ENCODE results near the gene NPS. TPM values are rescaled to one million over a fixed set of nuclear protein-coding genes. Genes with fewer than 3 reads are reported as not detected.
A peak's percentile ranks its signal among the peaks of the same experiment; 100 is the strongest.

NPS gene
- total and polyA plus RNA-seq, 5 donors from 2014 or later, result not detected

DNA sequence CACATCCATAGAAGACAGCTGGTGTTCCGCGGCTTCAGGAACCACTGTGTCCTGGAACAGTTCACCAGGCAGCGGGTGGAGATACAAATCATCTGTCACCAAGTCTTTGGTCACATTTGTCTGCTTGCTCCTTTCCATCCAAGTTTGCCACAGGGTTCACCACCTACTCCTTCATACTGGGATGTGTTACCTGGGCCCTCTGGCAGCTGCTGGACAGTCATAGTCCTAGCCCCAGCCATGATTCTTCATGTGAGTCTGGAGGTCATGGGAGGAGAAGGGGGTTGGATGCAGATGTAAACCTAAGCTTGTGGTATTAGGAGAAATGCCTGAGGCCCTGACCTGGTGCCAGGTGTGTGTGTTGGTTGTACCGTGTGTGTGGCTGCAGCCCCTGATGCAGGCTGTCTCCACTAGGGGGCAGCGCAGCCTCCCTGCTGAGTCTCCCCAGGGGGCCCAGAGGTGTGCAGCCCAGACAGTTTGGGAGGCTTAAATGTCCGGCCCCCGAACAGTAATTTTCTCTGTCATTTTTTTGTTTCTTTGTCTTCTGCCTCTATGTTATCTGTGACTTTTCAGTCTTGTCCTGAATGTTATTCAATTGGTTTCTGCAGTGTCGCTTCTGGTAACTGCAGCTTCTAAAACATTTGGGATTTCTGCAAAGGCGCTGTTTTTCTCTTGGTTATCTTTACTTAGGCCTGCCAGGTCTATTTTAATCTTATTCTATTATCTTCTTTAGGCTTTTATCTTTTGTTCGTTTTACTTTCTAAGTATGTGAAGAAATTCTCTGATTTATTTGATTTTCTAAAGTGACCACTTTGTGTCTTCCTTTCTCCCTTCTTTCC lies 14.8 kb downstream of the NPS start:
- H3K27ac Mint-ChIP-seq, result no peak overlapping the region
- H3K9me3 Mint-ChIP-seq, result peaks cover 0 to 6% (median 2%) of the 10 kb centered on the region in 7 donors
- Histone ChIP-seq H3K27ac (ENCODE audit: insufficient read depth, low read length, poor library complexity, severe bottlenecking) (no peak overlapping the region), H3K4me3 (ENCODE audit: low read depth, low read length) (no peak overlapping the region), H3K36me3 (ENCODE audit: control insufficient read depth, insufficient read depth, low read length) (no peaks in the 10 kb centered on the region), H3K27me3 (ENCODE audit: control insufficient read depth, insufficient read depth, low read length) (no peaks in the 10 kb centered on the region), H3K9me3 (ENCODE audit: control insufficient read depth in 2 of 2, low read length in 2 of 2) (no peaks in the 10 kb centered on the region), H3K4me1 (ENCODE audit: control insufficient read depth, insufficient read depth, low read length, poor library complexity, severe bottlenecking) (no peaks in the 10 kb centered on the region)
- peak overlapping the region in 1 of 4 donors; percentile 55 for H3K4me3 Mint-ChIP-seq
- no peaks in the 10 kb centered on the region for H3K36me3 Mint-ChIP-seq
- DNase-seq (peak in 1 of 3 donors; percentile 16), ATAC-seq (ENCODE audit: low read depth in 2 of 2) (no peak)
- no peaks in the 10 kb centered on the region for H3K27me3 Mint-ChIP-seq
- H3K4me1 Mint-ChIP-seq, result no peaks in the 10 kb centered on the region

DNA sequence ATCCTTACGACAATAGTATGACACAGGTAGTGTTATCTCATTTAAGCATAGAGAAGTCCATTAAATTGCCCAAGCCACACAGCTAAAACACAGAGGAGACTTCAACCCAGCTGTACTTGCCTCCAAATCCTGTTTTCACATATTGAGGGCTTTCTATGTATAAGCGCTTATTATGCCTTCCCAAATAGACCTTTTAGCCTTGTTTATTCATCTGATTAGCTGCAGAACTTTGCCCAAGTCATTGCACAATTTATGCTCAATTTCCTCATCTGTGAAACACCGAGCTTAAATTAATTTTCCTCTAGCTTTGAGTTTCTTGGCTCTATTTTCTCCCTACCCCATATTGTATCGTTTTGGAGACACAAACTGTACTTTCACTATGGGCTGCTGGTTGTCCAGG lies 15.5 kb downstream of the NPS start:
- no peak overlapping the region for H3K27ac ChIP-seq (ENCODE audit: insufficient read depth, low read length, poor library complexity, severe bottlenecking)
- H3K4me1 ChIP-seq (ENCODE audit: control insufficient read depth, insufficient read depth, low read length, poor library complexity, severe bottlenecking), result no peaks in the 10 kb centered on the region
- H3K9me3 ChIP-seq (ENCODE audit: control insufficient read depth in 2 of 2, low read length in 2 of 2), result no peaks in the 10 kb centered on the region
- no peak overlapping the region for H3K4me3 ChIP-seq (ENCODE audit: low read depth, low read length)
- Mint-ChIP-seq H3K4me1 (no peaks in the 10 kb centered on the region), H3K27me3 (no peaks in the 10 kb centered on the region), H3K27ac (no peak overlapping the region), H3K9me3 (peaks cover 0 to 8% (median 2%) of the 10 kb centered on the region in 7 donors), H3K36me3 (no peaks in the 10 kb centered on the region), H3K4me3 (no peak overlapping the region)
- DNase-seq (no peak), ATAC-seq (ENCODE audit: low read depth in 2 of 2) (no peak)
- H3K36me3 ChIP-seq (ENCODE audit: control insufficient read depth, insufficient read depth, low read length), result no peaks in the 10 kb centered on the region
- H3K27me3 ChIP-seq (ENCODE audit: control insufficient read depth, insufficient read depth, low read length), result no peaks in the 10 kb centered on the region

DNA sequence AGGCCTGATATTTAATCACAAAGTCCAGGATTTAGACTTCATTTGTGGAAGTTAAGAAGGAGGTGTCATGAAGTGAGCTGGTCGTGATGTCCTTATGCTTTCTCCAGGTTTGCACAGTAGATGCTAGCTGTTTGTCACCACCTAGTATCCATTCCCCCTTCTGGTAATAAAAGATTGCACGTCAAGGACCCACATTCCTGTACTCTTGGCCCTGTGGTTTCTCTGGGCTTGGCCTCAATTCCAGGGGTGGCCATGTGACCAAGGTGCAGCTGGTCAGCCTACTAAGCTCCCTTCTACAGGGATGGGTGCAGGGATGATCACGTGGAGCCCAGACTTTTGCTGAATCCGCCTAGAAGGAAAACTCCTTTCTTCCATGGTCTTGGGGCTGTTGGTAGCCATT lies 16.5 kb downstream of the NPS start:
- Mint-ChIP-seq H3K27ac (no peak overlapping the region), H3K36me3 (no peaks in the 10 kb centered on the region), H3K27me3 (no peaks in the 10 kb centered on the region), H3K4me1 (no peaks in the 10 kb centered on the region), H3K4me3 (peak overlapping the region in 1 of 4 donors; percentile 80), H3K9me3 (peaks cover 0 to 8% (median 0%) of the 10 kb centered on the region in 7 donors)
- Histone ChIP-seq H3K27ac (ENCODE audit: insufficient read depth, low read length, poor library complexity, severe bottlenecking) (no peak overlapping the region), H3K36me3 (ENCODE audit: control insufficient read depth, insufficient read depth, low read length) (no peaks in the 10 kb centered on the region), H3K9me3 (ENCODE audit: control insufficient read depth in 2 of 2, low read length in 2 of 2) (no peaks in the 10 kb centered on the region), H3K4me3 (ENCODE audit: low read depth, low read length) (no peak overlapping the region), H3K4me1 (ENCODE audit: control insufficient read depth, insufficient read depth, low read length, poor library complexity, severe bottlenecking) (no peaks in the 10 kb centered on the region), H3K27me3 (ENCODE audit: control insufficient read depth, insufficient read depth, low read length) (no peaks in the 10 kb centered on the region)
- DNase-seq, result no peak
- no peak for ATAC-seq (ENCODE audit: low read depth in 2 of 2)

DNA sequence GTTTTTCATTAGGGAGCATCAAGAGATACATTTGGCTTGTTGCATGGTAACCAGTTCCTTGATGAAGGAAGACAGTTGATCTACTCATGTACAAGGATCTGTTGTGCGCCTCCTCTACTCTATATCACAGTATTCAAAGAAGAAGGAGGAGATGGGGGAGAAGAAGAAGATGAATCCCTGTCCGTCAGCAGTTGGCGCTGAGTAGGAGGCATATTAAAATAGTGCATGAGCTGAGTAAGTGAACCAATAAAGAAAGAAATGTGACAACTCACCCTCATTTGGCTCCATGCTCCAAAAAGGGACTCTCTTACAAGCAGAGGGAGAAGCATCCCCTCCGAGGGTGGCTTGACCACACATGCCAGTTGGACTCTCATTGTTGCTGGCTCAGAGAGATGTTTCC lies 20.1 kb downstream of the NPS start:
- Mint-ChIP-seq H3K27me3 (no peaks in the 10 kb centered on the region), H3K9me3 (peaks cover 0 to 10% (median 5%) of the 10 kb centered on the region in 7 donors), H3K4me3 (no peak overlapping the region), H3K4me1 (no peaks in the 10 kb centered on the region), H3K27ac (no peak overlapping the region), H3K36me3 (no peaks in the 10 kb centered on the region)
- H3K27ac ChIP-seq (ENCODE audit: insufficient read depth, low read length, poor library complexity, severe bottlenecking), result no peak overlapping the region
- H3K36me3 ChIP-seq (ENCODE audit: control insufficient read depth, insufficient read depth, low read length), result no peaks in the 10 kb centered on the region
- no peaks in the 10 kb centered on the region for H3K27me3 ChIP-seq (ENCODE audit: control insufficient read depth, insufficient read depth, low read length)
- no peak overlapping the region for H3K4me3 ChIP-seq (ENCODE audit: low read depth, low read length)
- ATAC-seq (ENCODE audit: low read depth in 2 of 2) (no peak), DNase-seq (no peak)
- no peaks in the 10 kb centered on the region for H3K9me3 ChIP-seq (ENCODE audit: control insufficient read depth in 2 of 2, low read length in 2 of 2)
- H3K4me1 ChIP-seq (ENCODE audit: control insufficient read depth, insufficient read depth, low read length, poor library complexity, severe bottlenecking), result no peaks in the 10 kb centered on the region

DNA sequence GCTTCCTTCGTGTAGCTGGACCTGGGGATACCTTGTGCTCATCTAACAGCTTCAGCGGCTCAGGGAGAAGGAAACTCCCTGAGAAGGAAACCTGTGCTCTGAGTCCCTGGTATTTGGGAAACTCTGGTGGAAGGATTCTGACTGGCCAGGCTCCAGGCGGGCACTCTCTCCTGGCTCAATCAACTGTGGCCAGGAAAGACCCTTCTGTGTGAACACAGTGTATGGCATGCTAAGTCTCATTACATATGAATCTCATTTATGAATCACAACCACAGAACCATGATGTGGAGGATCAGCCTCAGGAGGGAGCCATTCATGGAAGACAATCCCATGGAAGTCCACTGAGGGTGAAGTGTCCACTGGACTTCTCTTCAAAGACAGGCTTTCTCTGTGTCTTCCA lies 20.9 kb downstream of the NPS start:
- no peak overlapping the region for H3K4me3 ChIP-seq (ENCODE audit: low read depth, low read length)
- no peak for ATAC-seq (ENCODE audit: low read depth in 2 of 2)
- no peaks in the 10 kb centered on the region for H3K27me3 ChIP-seq (ENCODE audit: control insufficient read depth, insufficient read depth, low read length)
- no peaks in the 10 kb centered on the region for H3K9me3 ChIP-seq (ENCODE audit: control insufficient read depth in 2 of 2, low read length in 2 of 2)
- Mint-ChIP-seq H3K4me3 (no peak overlapping the region), H3K27ac (no peak overlapping the region), H3K4me1 (no peaks in the 10 kb centered on the region), H3K36me3 (no peaks in the 10 kb centered on the region), H3K27me3 (no peaks in the 10 kb centered on the region), H3K9me3 (peaks cover 0 to 10% (median 6%) of the 10 kb centered on the region in 7 donors)
- no peak overlapping the region for H3K27ac ChIP-seq (ENCODE audit: insufficient read depth, low read length, poor library complexity, severe bottlenecking)
- DNase-seq, result no peak
- no peaks in the 10 kb centered on the region for H3K36me3 ChIP-seq (ENCODE audit: control insufficient read depth, insufficient read depth, low read length)
- H3K4me1 ChIP-seq (ENCODE audit: control insufficient read depth, insufficient read depth, low read length, poor library complexity, severe bottlenecking), result no peaks in the 10 kb centered on the region

DNA sequence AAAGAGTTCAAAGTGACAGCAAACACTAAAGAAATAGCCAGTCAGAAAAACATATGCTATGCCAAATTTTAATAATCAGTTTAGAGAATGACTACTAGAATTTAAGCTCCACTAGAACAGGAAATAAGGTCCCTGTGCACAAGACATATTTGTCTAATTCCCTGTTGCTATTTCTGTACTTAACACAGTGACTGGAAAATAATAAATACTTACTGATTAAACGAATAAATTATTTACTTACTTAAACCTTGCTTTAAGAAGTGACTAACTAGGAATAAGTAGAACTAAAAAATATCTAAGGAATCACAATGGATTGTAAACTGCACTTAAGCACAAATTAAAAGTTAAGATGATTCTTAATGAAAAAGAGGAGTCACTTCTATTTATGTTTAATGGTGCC lies 22.3 kb downstream of the NPS start:
- no peaks in the 10 kb centered on the region for H3K27me3 Mint-ChIP-seq
- no peaks in the 10 kb centered on the region for H3K36me3 Mint-ChIP-seq
- DNase-seq, result no peak
- no peak overlapping the region for H3K27ac ChIP-seq (ENCODE audit: insufficient read depth, low read length, poor library complexity, severe bottlenecking)
- no peaks in the 10 kb centered on the region for H3K4me1 ChIP-seq (ENCODE audit: control insufficient read depth, insufficient read depth, low read length, poor library complexity, severe bottlenecking)
- H3K4me1 Mint-ChIP-seq, result no peaks in the 10 kb centered on the region
- H3K9me3 ChIP-seq (ENCODE audit: control insufficient read depth in 2 of 2, low read length in 2 of 2), result no peaks in the 10 kb centered on the region
- no peak overlapping the region for H3K27ac Mint-ChIP-seq
- H3K4me3 ChIP-seq (ENCODE audit: low read depth, low read length), result no peak overlapping the region
- H3K27me3 ChIP-seq (ENCODE audit: control insufficient read depth, insufficient read depth, low read length), result no peaks in the 10 kb centered on the region
- no peaks in the 10 kb centered on the region for H3K36me3 ChIP-seq (ENCODE audit: control insufficient read depth, insufficient read depth, low read length)
- H3K4me3 Mint-ChIP-seq, result no peak overlapping the region
- ATAC-seq (ENCODE audit: low read depth in 2 of 2), result no peak
- peaks cover 0 to 10% (median 6%) of the 10 kb centered on the region in 7 donors for H3K9me3 Mint-ChIP-seq

DNA sequence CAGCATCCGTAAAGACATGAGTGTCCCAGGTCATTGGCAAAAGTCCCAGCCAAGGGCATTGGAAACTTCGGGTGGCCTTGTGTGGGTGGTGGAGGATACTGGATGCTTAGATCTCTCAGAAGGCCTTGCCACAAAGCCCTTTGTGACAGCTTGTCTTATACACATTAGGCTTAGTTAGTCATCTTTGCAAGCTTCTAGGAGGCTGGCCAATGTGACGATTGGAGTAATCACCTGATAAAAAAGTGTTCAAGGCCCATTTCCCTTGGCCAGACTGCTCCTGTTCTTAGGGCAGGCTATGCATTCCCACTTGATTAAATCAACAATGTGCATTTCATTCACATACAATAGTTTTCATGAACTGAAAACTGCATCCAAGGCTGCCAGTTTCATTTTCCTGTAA lies 26.9 kb downstream of the NPS start:
- H3K36me3 ChIP-seq (ENCODE audit: control insufficient read depth, insufficient read depth, low read length), result no peaks in the 10 kb centered on the region
- Mint-ChIP-seq H3K4me3 (no peak overlapping the region), H3K9me3 (peaks cover 0 to 10% (median 4%) of the 10 kb centered on the region in 7 donors), H3K4me1 (no peaks in the 10 kb centered on the region), H3K36me3 (no peaks in the 10 kb centered on the region), H3K27ac (no peak overlapping the region), H3K27me3 (no peaks in the 10 kb centered on the region)
- no peaks in the 10 kb centered on the region for H3K27me3 ChIP-seq (ENCODE audit: control insufficient read depth, insufficient read depth, low read length)
- DNase-seq, result no peak
- H3K4me1 ChIP-seq (ENCODE audit: control insufficient read depth, insufficient read depth, low read length, poor library complexity, severe bottlenecking), result no peaks in the 10 kb centered on the region
- H3K9me3 ChIP-seq (ENCODE audit: control insufficient read depth in 2 of 2, low read length in 2 of 2), result no peaks in the 10 kb centered on the region
- ATAC-seq (ENCODE audit: low read depth in 2 of 2), result no peak
- no peak overlapping the region for H3K4me3 ChIP-seq (ENCODE audit: low read depth, low read length)
- no peak overlapping the region for H3K27ac ChIP-seq (ENCODE audit: insufficient read depth, low read length, poor library complexity, severe bottlenecking)

DNA sequence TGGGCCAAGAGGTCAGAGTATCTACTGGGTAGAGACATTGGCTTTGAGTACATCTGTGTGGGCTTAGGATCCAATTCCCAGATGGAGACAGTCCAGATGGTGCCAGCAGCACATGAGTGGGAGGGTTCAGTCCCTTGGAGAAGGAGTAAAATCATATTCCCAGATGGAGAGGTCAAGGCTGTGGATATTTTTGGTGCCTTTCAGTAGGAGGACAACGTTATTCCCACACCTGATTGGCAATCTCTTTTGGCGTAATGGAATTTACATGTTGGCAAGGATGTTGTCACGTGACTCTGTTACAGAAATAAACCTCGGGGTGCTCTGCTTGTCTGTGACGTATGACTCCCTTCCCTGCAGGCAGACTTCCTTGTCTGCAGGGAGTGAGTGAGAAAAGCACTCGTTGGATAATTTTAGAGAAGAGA lies 27.6 kb downstream of the NPS start:
- DNase-seq (no peak), ATAC-seq (ENCODE audit: low read depth in 2 of 2) (no peak)
- Mint-ChIP-seq H3K9me3 (peaks cover 0 to 10% (median 4%) of the 10 kb centered on the region in 7 donors), H3K27me3 (no peaks in the 10 kb centered on the region), H3K4me3 (no peak overlapping the region), H3K36me3 (no peaks in the 10 kb centered on the region), H3K27ac (no peak overlapping the region), H3K4me1 (no peaks in the 10 kb centered on the region)
- no peaks in the 10 kb centered on the region for H3K9me3 ChIP-seq (ENCODE audit: control insufficient read depth in 2 of 2, low read length in 2 of 2)
- H3K4me1 ChIP-seq (ENCODE audit: control insufficient read depth, insufficient read depth, low read length, poor library complexity, severe bottlenecking), result no peaks in the 10 kb centered on the region
- no peak overlapping the region for H3K4me3 ChIP-seq (ENCODE audit: low read depth, low read length)
- no peak overlapping the region for H3K27ac ChIP-seq (ENCODE audit: insufficient read depth, low read length, poor library complexity, severe bottlenecking)
- H3K36me3 ChIP-seq (ENCODE audit: control insufficient read depth, insufficient read depth, low read length), result no peaks in the 10 kb centered on the region
- H3K27me3 ChIP-seq (ENCODE audit: control insufficient read depth, insufficient read depth, low read length), result no peaks in the 10 kb centered on the region
